GM19239 (cell line): ENCODE data around the gene ATP11A.

Experiments
- DNase-seq: peaks from one replicate; pipeline ENCODE4 v3.0.0; 2011; ENCODE audit warnings: low spot score; ENCODE audit not compliant: insufficient read length
- FAIRE-seq: peaks from 2 replicates; lab custom pipeline; 2011; peaks lifted over from hg19 to GRCh38; lab: Jason Lieb, UNC

The ATP11A gene

GRCh38 chr13:112931028-112931934 lies 241.4 kb downstream of the ATP11A start:
- FAIRE-seq, result no peak

DNA sequence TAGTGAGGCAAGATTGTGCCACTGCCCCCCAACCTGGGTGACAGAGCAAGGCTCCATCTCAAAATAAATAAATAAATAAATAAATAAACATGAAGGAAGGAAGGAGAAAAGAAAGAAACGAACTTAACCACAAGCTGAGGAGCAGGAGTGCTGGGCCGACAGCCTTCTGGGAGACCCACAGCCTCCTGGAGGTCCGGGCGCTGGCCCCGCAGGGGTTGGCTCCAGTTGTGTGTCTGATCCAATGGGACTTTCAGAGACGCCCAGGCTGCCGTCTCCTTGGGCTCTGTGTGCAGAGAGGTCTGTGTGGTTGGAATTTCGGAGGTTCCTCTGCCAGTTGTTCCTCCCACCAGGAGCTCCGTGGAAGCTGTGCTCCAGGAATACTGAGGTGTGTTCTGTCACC lies 243.1 kb downstream of the ATP11A start:
- FAIRE-seq (no peak), DNase-seq (no peak)

More at GRCh38 chr13:112931028-112931934, 241.4 kb downstream of the ATP11A start:
- DNase-seq, result no peak

GRCh38 chr13:112933649-112934048 lies 243.8 kb downstream of the ATP11A start:
- no peak for DNase-seq
- no peak for FAIRE-seq

DNA sequence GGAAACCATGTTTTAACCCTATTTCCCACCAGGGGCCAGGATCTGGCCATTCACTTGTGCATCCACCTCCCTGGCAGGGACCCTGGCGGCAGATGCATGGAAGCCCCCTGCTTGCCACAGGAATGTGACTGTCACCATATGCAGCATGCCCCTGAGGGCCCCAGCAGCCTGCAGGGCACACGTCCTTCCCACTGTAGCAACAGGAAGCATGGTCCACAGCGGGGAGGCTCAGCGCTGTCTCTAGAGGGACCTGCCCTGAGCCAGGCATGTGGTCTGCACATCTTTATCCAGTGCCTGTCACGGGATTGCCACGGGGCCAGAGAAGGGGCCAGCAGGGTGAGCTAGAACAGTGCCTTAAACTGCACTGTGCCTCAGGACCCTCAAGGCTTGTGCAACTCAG lies 244.2 kb downstream of the ATP11A start:
- FAIRE-seq (no peak), DNase-seq (no peak)
